GM12878 (cell line): ENCODE measurements around the gene CFAP97.

Experiments
- CTCF ChIP-seq, 3 experiments: IDR thresholded peaks in 2 of 3; conservative IDR thresholded peaks in 1 of 3; 2 replicates each; pipeline ENCODE4 v1.5.1; 2011; ENCODE audit warnings: low read depth in 3 of 3, low read length in 3 of 3, mild to moderate bottlenecking in 3 of 3, control low read depth in 2 of 3, moderate library complexity in 2 of 3, inconsistent platforms in 1 of 3, mixed read lengths in 1 of 3; ENCODE audit not compliant: control insufficient read depth in 2 of 3, insufficient read depth in 1 of 3; ENCODE audit errors: extremely low read depth in 1 of 3
- EP300 ChIP-seq, 2 experiments: fragments of 150-350 bp in 1 of 2; IDR thresholded peaks; 2 replicates each; pipeline ENCODE4 v1.6.1; 2011 to 2012; ENCODE audit warnings: low read depth in 2 of 2, low read length in 2 of 2, borderline replicate concordance in 1 of 2, improper control_type of control experiment in 1 of 2, inconsistent platforms in 1 of 2; ENCODE audit not compliant: control insufficient read depth in 1 of 2
- FOXK2 ChIP-seq: fragments of 450-650 bp; IDR thresholded peaks from 2 replicates; pipeline ENCODE4 v1.6.1; 2017; ENCODE audit warnings: mild to moderate bottlenecking, moderate library complexity
- MAX ChIP-seq: IDR thresholded peaks from 2 replicates; pipeline ENCODE4 v1.6.1; 2012; ENCODE audit warnings: low read depth, low read length, improper control_type of control experiment
- NFXL1 ChIP-seq: fragments of 450-650 bp; IDR thresholded peaks from 2 replicates; pipeline ENCODE4 v1.6.1; 2017; ENCODE audit warnings: antibody characterized with exemption, mild to moderate bottlenecking, borderline replicate concordance
- NRF1 ChIP-seq: conservative IDR thresholded peaks from 2 replicates; pipeline ENCODE4 v1.6.1; 2011; ENCODE audit warnings: mild to moderate bottlenecking, low read depth, low read length, improper control_type of control experiment
- POLR2AphosphoS5 ChIP-seq: IDR thresholded peaks from 2 replicates; pipeline ENCODE4 v1.6.1; 2011; ENCODE audit warnings: mild to moderate bottlenecking, low read length, inconsistent platforms
- RAD51 ChIP-seq: fragments of 450-650 bp; IDR thresholded peaks from 2 replicates; pipeline ENCODE4 v1.6.1; 2016; ENCODE audit warnings: moderate library complexity, mild to moderate bottlenecking, inconsistent platforms
- TAF1 ChIP-seq: IDR thresholded peaks from 2 replicates; pipeline ENCODE4 v1.6.1; 2011; ENCODE audit warnings: mild to moderate bottlenecking, low read depth, low read length, borderline replicate concordance
- TCF3 ChIP-seq: IDR thresholded peaks from 2 replicates; pipeline ENCODE4 v1.6.1; 2012; ENCODE audit warnings: low read depth, mild to moderate bottlenecking, low read length, borderline replicate concordance; ENCODE audit not compliant: insufficient read depth
- TCF7 ChIP-seq: IDR thresholded peaks from 2 replicates; pipeline ENCODE4 v1.6.1; 2014; ENCODE audit warnings: antibody characterized with exemption, borderline replicate concordance
- YY1 ChIP-seq: IDR thresholded peaks from 2 replicates; pipeline ENCODE4 v1.6.1; 2011; ENCODE audit warnings: low read depth, mild to moderate bottlenecking, low read length
- ZZZ3 ChIP-seq: IDR thresholded peaks from 2 replicates; pipeline ENCODE4 v1.6.1; 2011; ENCODE audit warnings: low read depth; ENCODE audit not compliant: control insufficient read depth, insufficient read length

- no peak for TF ChIP-seq POLR2AphosphoS5
- no peak for TF ChIP-seq TCF7
- no peak for TF ChIP-seq TCF3
- no peak for TF ChIP-seq NRF1
- no peak for TF ChIP-seq TAF1
- no peak for TF ChIP-seq NFXL1
- TF ChIP-seq CTCF (IDR thresholded peaks at IDR 0.05 in 2 of 3, conservative IDR thresholded peaks at IDR 0.05 in 1 of 3; ENCODE audit: control insufficient read depth in 2 of 3, extremely low read depth in 1 of 3, insufficient read depth in 1 of 3, low read depth in 3 of 3, low read length in 3 of 3) = no peak
- no peak for TF ChIP-seq MAX
- no peak for TF ChIP-seq ZZZ3
- no peak for TF ChIP-seq YY1
- no peak for TF ChIP-seq EP300 (IDR thresholded peaks at IDR 0.05; ENCODE audit: borderline replicate concordance in 1 of 2, control insufficient read depth in 1 of 2, low read depth in 2 of 2, low read length in 2 of 2)
- TF ChIP-seq RAD51 = no peak
- no peak for TF ChIP-seq FOXK2
These were observed 66.4 kb downstream of the CFAP97 start for GRCh38 chr4:185137233-185137925.
